ENCODE data around the gene LRRC4B.

LRRC4B gene

GRCh38 chr19:50513746-50514345, 54.4 kb downstream of the LRRC4B start, which contains the start of gene ASPDH:
ASPDH (minus strand) TSS chr19:50513913; CDS start chr19:50513823, 90 bp downstream.
- peak in 20 of 42 donors; percentile 32 to 69 (median 53) for DNase-seq
- intact Hi-C loops (cut with DNase I), result no loop called here

GRCh38 chr19:50512999-50513745, 55.1 kb downstream of the LRRC4B start:
- intact Hi-C loops (cut with DNase I), result no loop called here
- no peak for DNase-seq

GRCh38 chr19:50512112-50512998, 55.9 kb downstream of the LRRC4B start:
- intact Hi-C loops (cut with DNase I), result no loop called here
- DNase-seq, result peak in 1 of 42 donors; percentile 34

- intact Hi-C loops (cut with DNase I), result loop anchor here (2.0 kb wide), 1 partner anchor 34 kb away; the partner anchor contains the start of genes EMC10 and GARIN5A
- peak; percentile 97 to 99 (median 99) for DNase-seq
These were observed 57.0 kb downstream of the LRRC4B start, which contains the start of gene JOSD2 for GRCh38 chr19:50511069-50511822. JOSD2 (minus strand) TSS chr19:50511191; CDS start chr19:50510431, 760 bp downstream.

- intact Hi-C loops (cut with DNase I), result loop anchor here (2.0 kb wide), 1 partner anchor 34 kb away; the partner anchor contains the start of genes EMC10 and GARIN5A
- DNase-seq, result peak in 1 of 42 donors; percentile 93
These were observed 57.6 kb downstream of the LRRC4B start for GRCh38 chr19:50510700-50511068.

- intact Hi-C loops (cut with DNase I), result loop anchor here (2.0 kb wide), 1 partner anchor 33 kb away; the partner anchor contains the start of genes EMC10 and GARIN5A
These were observed 58.0 kb downstream of the LRRC4B start for GRCh38 chr19:50510121-50510670.

GRCh38 chr19:50509366-50509765, 58.9 kb downstream of the LRRC4B start:
- intact Hi-C loops (cut with DNase I), result no loop called here
- DNase-seq, result peak in 2 of 42 donors; percentile 1 to 30

More at GRCh38 chr19:50510121-50510670, 58.0 kb downstream of the LRRC4B start:
- DNase-seq, result peak in 6 of 42 donors; percentile 2 to 60 (median 40)

- intact Hi-C loops (cut with DNase I), result no loop called here
- peak in 1 of 42 donors; percentile 25 for DNase-seq
These were observed 59.4 kb downstream of the LRRC4B start for GRCh38 chr19:50508843-50509190.

- intact Hi-C loops (cut with DNase I), result no loop called here
- no peak for DNase-seq
These were observed 60.9 kb downstream of the LRRC4B start for GRCh38 chr19:50507376-50507775.

GRCh38 chr19:50506700-50507099, 61.5 kb downstream of the LRRC4B start:
- intact Hi-C loops (cut with DNase I), result no loop called here
- DNase-seq, result no peak

GRCh38 chr19:50505856-50506611, 62.2 kb downstream of the LRRC4B start:
- intact Hi-C loops (cut with DNase I), result no loop called here
- no peak for DNase-seq

GRCh38 chr19:50501568-50502475, 66.4 kb downstream of the LRRC4B start:
- no peak for DNase-seq
- intact Hi-C loops (cut with DNase I), result no loop called here

GRCh38 chr19:50501186-50501567, 67.1 kb downstream of the LRRC4B start:
- intact Hi-C loops (cut with DNase I), result no loop called here
- no peak for DNase-seq

- intact Hi-C loops (cut with DNase I), result no loop called here
- DNase-seq, result no peak
These were observed 67.5 kb downstream of the LRRC4B start for GRCh38 chr19:50500753-50501151.

GRCh38 chr19:50500060-50500752, 68.0 kb downstream of the LRRC4B start:
- intact Hi-C loops (cut with DNase I), result no loop called here
- peak in 30 of 42 donors; percentile 49 to 82 (median 65) for DNase-seq

Data from head of caudate nucleus (tissue), 42 donors.